Activated T-cell treated with anti-CD3 and anti-CD28 coated beads for 24 hours (primary cell): ENCODE measurements around the gene NDUFS6.

ENCODE experiments used
- DNase-seq: peaks from one replicate; pipeline ENCODE4 v3.0.0-alpha.2; 2020; ENCODE audit warnings: low read depth

Gene NDUFS6

GRCh38 chr5:1817261-1818043 is 16.2 kb downstream of the NDUFS6 start:
- DNase-seq, result no peak

GRCh38 chr5:1818784-1819183 is 17.6 kb downstream of the NDUFS6 start:
- DNase-seq, result no peak

GRCh38 chr5:1819458-1819857 is 18.3 kb downstream of the NDUFS6 start:
- no peak for DNase-seq

- no peak for DNase-seq
These were observed 19.2 kb downstream of the NDUFS6 start for GRCh38 chr5:1820381-1820780.

- no peak for DNase-seq
These were observed 19.7 kb downstream of the NDUFS6 start for GRCh38 chr5:1820926-1821325.

GRCh38 chr5:1821862-1822261 is 20.7 kb downstream of the NDUFS6 start:
- DNase-seq, result no peak

GRCh38 chr5:1823381-1824034 is 22.3 kb downstream of the NDUFS6 start:
- no peak for DNase-seq

GRCh38 chr5:1824109-1824821 is 23.1 kb downstream of the NDUFS6 start:
- no peak for DNase-seq

- DNase-seq, result no peak
These were observed 24.0 kb downstream of the NDUFS6 start for GRCh38 chr5:1824903-1825841.

- DNase-seq, result no peak
These were observed 25.2 kb downstream of the NDUFS6 start for GRCh38 chr5:1826235-1826980.

- DNase-seq, result no peak
These were observed 26.0 kb downstream of the NDUFS6 start for GRCh38 chr5:1827025-1827885.

- no peak for DNase-seq
These were observed 26.7 kb downstream of the NDUFS6 start for GRCh38 chr5:1827886-1828397.

GRCh38 chr5:1830571-1831228 is 29.5 kb downstream of the NDUFS6 start:
- no peak for DNase-seq

- DNase-seq, result no peak
These were observed 30.1 kb downstream of the NDUFS6 start for GRCh38 chr5:1831257-1831656.

GRCh38 chr5:1831677-1832313 is 30.6 kb downstream of the NDUFS6 start:
- DNase-seq, result no peak

GRCh38 chr5:1832511-1833250 is 31.5 kb downstream of the NDUFS6 start:
- no peak for DNase-seq

GRCh38 chr5:1833264-1834021 is 32.2 kb downstream of the NDUFS6 start:
- DNase-seq, result no peak
